Measurements from ENCODE around the gene TARM1.
A peak's percentile ranks its signal among the peaks of the same experiment; 100 is the strongest.

The TARM1 gene

GRCh38 chr19:54026656-54027055 lies 54.5 kb downstream of the TARM1 start (continued):
- TF ChIP-seq ZNF398 (tag by site-specific recombination; IDR thresholded peaks at IDR 0.05) (no peak), ZNF2 (tag by site-specific recombination; IDR thresholded peaks at IDR 0.05) (no peak), ZNF350 (tag by site-specific recombination; IDR thresholded peaks at IDR 0.05) (no peak)

- CTCF ChIA-PET, result interaction anchor here (0.6 to 4.7 kb wide), 28 partner anchors 10 to 409 kb away, joined by 3 to 39 read pairs (median 6); no protein-coding TSS in a partner anchor
- TF ChIP-seq ZNF639 (tag by site-specific recombination; IDR thresholded peaks at IDR 0.05) (no peak), SETDB1 (IDR thresholded peaks at IDR 0.05; ENCODE audit: insufficient read length, low read length) (peak; percentile 24)
- no peak overlapping the region for H3K4me3 ChIP-seq (ENCODE audit: low read depth, low read length)
- no peak overlapping the region for H3K27ac ChIP-seq (ENCODE audit: extremely low read depth, low read depth, low read length)
- H3K36me3 ChIP-seq (ENCODE audit: control insufficient read depth in 2 of 2, insufficient read depth in 1 of 2, low read length in 2 of 2), result no peaks in the 10 kb centered on the region
- no peaks in the 10 kb centered on the region for H3K4me1 ChIP-seq (ENCODE audit: control insufficient read depth, insufficient read depth, low read length)
- POLR2A ChIA-PET, result interaction anchor here (1.2 kb wide), 1 partner anchor 44 kb away, joined by 3 read pairs; no protein-coding TSS in a partner anchor
- H3K9me3 ChIP-seq (ENCODE audit: control insufficient read depth, insufficient read depth, low read depth, low read length), result no peaks in the 10 kb centered on the region
Observed at GRCh38 chr19:54024660-54025059, 56.5 kb downstream of the TARM1 start.

GRCh38 chr19:54023191-54023590 lies 58.0 kb downstream of the TARM1 start:
- Histone ChIP-seq H3K4me3 (ENCODE audit: low read depth, low read length) (no peak overlapping the region), H3K9me3 (ENCODE audit: control insufficient read depth, insufficient read depth, low read depth, low read length) (no peaks in the 10 kb centered on the region), H3K36me3 (ENCODE audit: control insufficient read depth in 2 of 2, insufficient read depth in 1 of 2, low read length in 2 of 2) (no peaks in the 10 kb centered on the region), H3K4me1 (ENCODE audit: control insufficient read depth, insufficient read depth, low read length) (no peaks in the 10 kb centered on the region), H3K27ac (ENCODE audit: extremely low read depth, low read depth, low read length) (no peak overlapping the region)
- POLR2A ChIA-PET, result interaction anchor here (1.2 kb wide), 1 partner anchor 43 kb away, joined by 3 read pairs; no protein-coding TSS in a partner anchor
- CTCF ChIA-PET, result interaction anchor here (0.6 to 4.7 kb wide), 35 partner anchors 8 to 387 kb away, joined by 3 to 39 read pairs (median 5); no protein-coding TSS in a partner anchor
- TF ChIP-seq KLF7 (tag by site-specific recombination; IDR thresholded peaks at IDR 0.05; ENCODE audit: borderline replicate concordance), result no peak
- TF ChIP-seq ZNF561 (tag by site-specific recombination; IDR thresholded peaks at IDR 0.05; ENCODE audit: borderline replicate concordance), result no peak
- TF ChIP-seq ZNF214 (tag by site-specific recombination; IDR thresholded peaks at IDR 0.05; ENCODE audit: borderline replicate concordance), result no peak
- TF ChIP-seq MEIS1 (CRISPR knock-in tag; IDR thresholded peaks at IDR 0.05; ENCODE audit: borderline replicate concordance), result no peak
- TF ChIP-seq ZBTB49 (tag by site-specific recombination; IDR thresholded peaks at IDR 0.05; ENCODE audit: low read depth), result no peak
- no peak for TF ChIP-seq ZNF211 (tag by site-specific recombination; IDR thresholded peaks at IDR 0.05; ENCODE audit: low read depth)
- no peak for TF ChIP-seq ZNF549 (tag by site-specific recombination; IDR thresholded peaks at IDR 0.05)
- TF ChIP-seq ZNF645 (tag by site-specific recombination; IDR thresholded peaks at IDR 0.05), result no peak
- no peak for TF ChIP-seq PRDM2 (tag by site-specific recombination; IDR thresholded peaks at IDR 0.05; ENCODE audit: borderline replicate concordance)
- TF ChIP-seq PRDM4 (tag by site-specific recombination; IDR thresholded peaks at IDR 0.05), result no peak
- no peak for TF ChIP-seq ZNF394 (tag by site-specific recombination; IDR thresholded peaks at IDR 0.05; ENCODE audit: borderline replicate concordance)

All from HEK293 (cell line).